ENCODE results near the gene MYO5C. TPM values are rescaled to one million over a fixed set of nuclear protein-coding genes. Genes with fewer than 3 reads are reported as not detected.

MYO5C gene
- total and polyA plus RNA-seq, 2 of the 13 experiments (the other 11 are each of a cell fraction or from before 2014, with no cell fraction given): 15.7 to 23.7 TPM

DNA sequence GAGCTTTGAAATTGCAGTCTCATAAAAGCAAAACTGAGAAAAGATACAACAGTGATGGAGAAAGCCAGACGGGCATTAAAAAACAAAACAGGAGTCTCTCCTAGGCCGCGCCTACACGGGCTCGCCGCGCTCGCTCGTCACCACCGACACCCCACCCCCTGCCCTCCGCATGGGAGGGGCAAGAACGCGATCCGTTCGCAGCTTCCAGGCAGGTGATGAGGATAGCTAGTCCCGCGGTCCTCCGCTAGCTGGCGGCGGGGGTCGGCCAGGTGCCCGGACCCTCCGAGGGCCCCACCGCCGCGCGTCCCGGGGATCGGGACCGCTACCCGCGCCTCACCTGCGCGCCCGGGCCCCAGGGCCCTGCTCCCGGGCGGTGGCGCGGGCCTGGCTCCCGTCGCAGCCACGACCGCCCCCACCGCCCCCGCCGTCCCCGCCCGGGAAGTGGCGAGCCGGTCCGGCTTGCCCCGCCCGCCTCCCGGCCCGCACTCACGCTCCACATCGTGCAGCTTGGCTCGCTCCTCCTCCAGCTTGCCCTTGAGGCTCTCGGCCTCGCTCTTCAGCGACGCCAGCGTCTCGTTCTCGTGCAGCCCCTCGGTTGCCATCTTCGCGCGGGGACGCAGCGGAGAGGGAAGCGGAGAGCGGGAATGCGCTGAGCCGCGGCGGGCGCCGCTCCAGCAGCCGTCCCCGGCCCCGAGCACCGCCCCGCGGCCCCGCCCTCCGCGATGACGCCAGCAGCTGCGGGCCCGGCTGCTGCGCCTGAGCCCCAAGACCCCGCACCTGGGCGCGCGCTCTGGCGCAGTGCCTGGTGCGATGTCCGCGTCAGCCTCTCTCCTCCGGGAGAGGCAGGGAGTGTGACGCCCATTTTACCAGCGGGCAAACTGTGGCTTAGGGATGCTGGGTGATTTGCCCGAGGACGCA is 116.1 kb downstream of the MYO5C start (continued):
- TF ChIP-seq DBP (CRISPR knock-in tag; IDR thresholded peaks at IDR 0.05; ENCODE audit: not compliant biosample characterization) (no peak), ZNF10 (CRISPR knock-in tag; IDR thresholded peaks at IDR 0.05; ENCODE audit: borderline replicate concordance, low read depth) (no peak), YY1 (IDR thresholded peaks at IDR 0.05; ENCODE audit: insufficient read depth, insufficient replicate concordance, low read depth, low read length) (peak; percentile 56), AKAP8 (CRISPR knock-in tag; IDR thresholded peaks at IDR 0.05) (no peak), REXO4 (CRISPR knock-in tag; IDR thresholded peaks at IDR 0.05; ENCODE audit: borderline replicate concordance) (no peak), ZSCAN31 (CRISPR knock-in tag; IDR thresholded peaks at IDR 0.05; ENCODE audit: low read depth) (0 out of 2 replicates have a peak, but pooled peaks have one; percentile 28), ZNF749 (CRISPR knock-in tag; IDR thresholded peaks at IDR 0.05; ENCODE audit: borderline replicate concordance) (peak; percentile 90), ZNF343 (CRISPR knock-in tag; IDR thresholded peaks at IDR 0.05) (no peak), SIN3B (IDR thresholded peaks at IDR 0.05; ENCODE audit: low read length) (no peak), HNRNPK (IDR thresholded peaks at IDR 0.05; ENCODE audit: low read depth, low read length, poor library complexity, severe bottlenecking) (no peak), ZNF660 (CRISPR knock-in tag; IDR thresholded peaks at IDR 0.05; ENCODE audit: borderline replicate concordance, low read depth) (no peak), CCAR2 (optimal IDR thresholded peaks at IDR 0.05; ENCODE audit: low read depth, low read length) (no peak), ZBTB43 (CRISPR knock-in tag; conservative IDR thresholded peaks at IDR 0.05) (0 out of 2 replicates have a peak, but pooled peaks have one; percentile 25), ZNF276 (CRISPR knock-in tag; IDR thresholded peaks at IDR 0.05; ENCODE audit: low read depth) (no peak), TOPORS (CRISPR knock-in tag; IDR thresholded peaks at IDR 0.05) (0 out of 2 replicates have a peak, but pooled peaks have one; percentile 34), SATB2 (CRISPR knock-in tag; IDR thresholded peaks at IDR 0.05) (0 out of 2 replicates have a peak, but pooled peaks have one; percentile 65), ZNF143 (CRISPR knock-in tag; IDR thresholded peaks at IDR 0.05) (peak; percentile 17; the same call in 1 of the 2 replicates), ELF4 (CRISPR knock-in tag; IDR thresholded peaks at IDR 0.05; ENCODE audit: borderline replicate concordance) (no peak), HOXA3 (CRISPR knock-in tag; IDR thresholded peaks at IDR 0.05) (peak; percentile 13)
- TF ChIP-seq, protein P1, sequence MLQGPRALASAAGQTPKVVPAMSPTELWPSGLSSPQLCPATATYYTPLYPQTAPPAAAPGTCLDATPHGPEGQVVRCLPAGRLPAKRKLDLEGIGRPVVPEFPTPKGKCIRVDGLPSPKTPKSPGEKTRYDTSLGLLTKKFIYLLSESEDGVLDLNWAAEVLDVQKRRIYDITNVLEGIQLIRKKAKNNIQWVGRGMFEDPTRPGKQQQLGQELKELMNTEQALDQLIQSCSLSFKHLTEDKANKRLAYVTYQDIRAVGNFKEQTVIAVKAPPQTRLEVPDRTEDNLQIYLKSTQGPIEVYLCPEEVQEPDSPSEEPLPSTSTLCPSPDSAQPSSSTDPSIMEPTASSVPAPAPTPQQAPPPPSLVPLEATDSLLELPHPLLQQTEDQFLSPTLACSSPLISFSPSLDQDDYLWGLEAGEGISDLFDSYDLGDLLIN (CRISPR knock-in tag; IDR thresholded peaks at IDR 0.05; ENCODE audit: borderline replicate concordance): no peak
- TF ChIP-seq, protein P2, sequence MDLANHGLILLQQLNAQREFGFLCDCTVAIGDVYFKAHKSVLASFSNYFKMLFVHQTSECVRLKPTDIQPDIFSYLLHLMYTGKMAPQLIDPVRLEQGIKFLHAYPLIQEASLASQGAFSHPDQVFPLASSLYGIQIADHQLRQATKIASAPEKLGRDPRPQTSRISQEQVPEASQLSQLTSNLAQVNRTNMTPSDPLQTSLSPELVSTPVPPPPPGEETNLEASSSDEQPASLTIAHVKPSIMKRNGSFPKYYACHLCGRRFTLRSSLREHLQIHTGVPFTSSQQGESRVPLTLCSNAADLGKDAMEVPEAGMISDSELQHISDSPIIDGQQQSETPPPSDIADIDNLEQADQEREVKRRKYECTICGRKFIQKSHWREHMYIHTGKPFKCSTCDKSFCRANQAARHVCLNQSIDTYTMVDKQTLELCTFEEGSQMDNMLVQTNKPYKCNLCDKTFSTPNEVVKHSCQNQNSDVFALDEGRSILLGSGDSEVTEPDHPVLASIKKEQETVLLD (CRISPR knock-in tag; IDR thresholded peaks at IDR 0.05; ENCODE audit: low read depth): peak; percentile 55; the same call in 1 of the 2 replicates
